ENCODE data around the gene DNAAF6.

The DNAAF6 gene

DNA sequence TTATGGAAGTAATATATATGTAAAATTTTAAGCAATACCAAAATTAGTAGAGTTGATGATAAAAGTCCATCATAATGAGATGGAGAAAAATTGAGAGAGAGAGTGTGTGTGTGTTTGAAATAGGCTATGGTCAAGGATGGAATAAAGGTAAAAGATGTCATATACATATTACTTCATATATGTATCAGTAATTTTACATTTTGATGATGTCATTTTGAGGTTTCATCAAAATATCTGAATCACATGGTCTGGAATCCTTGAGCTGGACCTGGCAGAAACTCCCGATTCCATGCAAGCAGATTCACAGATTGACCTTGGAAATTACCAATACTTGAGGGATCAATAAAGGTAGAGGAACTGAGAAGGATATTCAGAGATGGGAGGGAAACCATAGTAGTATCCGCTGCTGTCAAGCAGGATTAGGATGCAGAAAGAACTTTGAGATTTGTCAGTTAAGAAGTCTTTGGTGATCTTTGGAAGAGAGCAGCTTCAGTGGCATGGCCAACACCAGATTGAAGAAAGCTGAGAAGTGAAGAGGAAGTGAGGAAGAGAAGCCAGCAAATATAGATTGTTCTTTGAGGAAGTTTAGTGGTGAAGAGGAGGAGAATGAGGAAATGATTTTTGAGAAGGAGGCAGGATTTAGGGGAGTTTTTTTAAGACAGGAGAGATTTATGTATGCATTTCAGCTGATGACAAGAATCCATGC, 21.5 kb downstream of the DNAAF6 start:
- no peak overlapping the region for H3K4me3 ChIP-seq (ENCODE audit: low read length)
- TF ChIP-seq, protein P1, sequence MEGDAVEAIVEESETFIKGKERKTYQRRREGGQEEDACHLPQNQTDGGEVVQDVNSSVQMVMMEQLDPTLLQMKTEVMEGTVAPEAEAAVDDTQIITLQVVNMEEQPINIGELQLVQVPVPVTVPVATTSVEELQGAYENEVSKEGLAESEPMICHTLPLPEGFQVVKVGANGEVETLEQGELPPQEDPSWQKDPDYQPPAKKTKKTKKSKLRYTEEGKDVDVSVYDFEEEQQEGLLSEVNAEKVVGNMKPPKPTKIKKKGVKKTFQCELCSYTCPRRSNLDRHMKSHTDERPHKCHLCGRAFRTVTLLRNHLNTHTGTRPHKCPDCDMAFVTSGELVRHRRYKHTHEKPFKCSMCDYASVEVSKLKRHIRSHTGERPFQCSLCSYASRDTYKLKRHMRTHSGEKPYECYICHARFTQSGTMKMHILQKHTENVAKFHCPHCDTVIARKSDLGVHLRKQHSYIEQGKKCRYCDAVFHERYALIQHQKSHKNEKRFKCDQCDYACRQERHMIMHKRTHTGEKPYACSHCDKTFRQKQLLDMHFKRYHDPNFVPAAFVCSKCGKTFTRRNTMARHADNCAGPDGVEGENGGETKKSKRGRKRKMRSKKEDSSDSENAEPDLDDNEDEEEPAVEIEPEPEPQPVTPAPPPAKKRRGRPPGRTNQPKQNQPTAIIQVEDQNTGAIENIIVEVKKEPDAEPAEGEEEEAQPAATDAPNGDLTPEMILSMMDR (conservative IDR thresholded peaks at IDR 0.05; ENCODE audit: low read depth, low read length) = no peak
- no peak for DNase-seq (ENCODE audit: low read depth)

DNA sequence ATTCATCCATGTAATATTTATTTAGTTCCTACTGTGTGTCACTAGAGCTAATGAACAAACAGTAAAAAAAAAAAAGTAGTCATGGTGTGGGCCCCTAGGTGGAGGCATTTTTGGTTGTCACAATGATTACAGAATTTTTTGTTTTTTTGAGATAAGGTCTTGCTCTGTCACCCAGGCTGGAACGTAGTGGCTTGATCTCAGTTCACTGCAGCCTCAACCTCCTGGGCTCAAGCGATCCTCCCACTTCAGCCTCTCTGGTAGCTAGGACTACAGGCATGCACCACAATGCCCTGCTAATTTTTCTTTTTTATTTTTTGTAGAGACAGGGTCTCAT, 22.0 kb downstream of the DNAAF6 start:
- TF ChIP-seq, protein P1 (conservative IDR thresholded peaks at IDR 0.05; ENCODE audit: low read depth, low read length) = no peak
- no peak for DNase-seq (ENCODE audit: low read depth)

DNA sequence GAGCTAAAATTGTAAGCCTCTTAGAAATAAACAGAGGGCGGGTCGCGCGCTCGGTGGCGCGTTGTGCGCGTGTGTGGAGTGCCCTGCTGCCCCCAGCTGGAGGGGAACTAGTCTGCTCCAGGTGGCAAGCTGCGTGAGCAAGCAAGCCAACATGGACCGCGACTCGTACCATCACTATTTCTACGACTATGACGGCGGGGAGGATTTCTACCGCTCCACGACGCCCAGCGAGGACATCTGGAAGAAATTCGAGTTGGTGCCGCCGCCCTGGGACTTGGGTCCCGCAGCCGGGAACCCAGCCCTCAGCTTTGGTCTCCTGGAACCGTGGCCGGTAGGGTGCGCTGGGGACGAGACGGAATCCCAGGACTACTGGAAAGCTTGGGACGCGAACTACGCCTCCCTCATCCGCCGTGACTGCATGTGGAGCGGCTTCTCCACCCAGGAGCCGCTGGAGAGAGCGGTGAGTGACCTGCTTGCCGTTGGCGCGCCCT, 66.1 kb downstream of the DNAAF6 start:
- TF ChIP-seq, protein P1 (conservative IDR thresholded peaks at IDR 0.05; ENCODE audit: low read depth, low read length) = no peak
- H3K4me3 ChIP-seq (ENCODE audit: low read length) = no peak overlapping the region
- no peak for DNase-seq (ENCODE audit: low read depth)

More for the DNA sequence above, 22.0 kb downstream of the DNAAF6 start:
- H3K4me3 ChIP-seq (ENCODE audit: low read length) = no peak overlapping the region

DNA sequence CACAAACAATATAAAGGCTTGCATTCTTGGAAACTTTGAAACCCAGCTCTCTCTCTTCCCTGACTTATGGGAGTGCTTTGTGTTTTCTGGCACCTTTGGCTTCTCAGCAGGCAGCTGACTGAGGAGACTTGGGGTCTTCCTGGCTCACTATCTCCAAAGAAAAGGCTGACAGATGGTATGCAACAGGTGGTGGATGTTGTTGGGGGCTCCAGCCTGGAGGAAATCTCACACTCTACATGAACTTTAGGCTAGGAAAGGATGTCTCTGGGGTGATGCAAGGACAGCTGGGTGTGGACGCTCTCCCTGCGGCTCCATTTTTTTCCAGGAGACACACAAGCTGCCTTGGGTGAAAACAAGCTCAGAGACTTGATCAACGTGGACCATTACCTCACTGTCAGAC, 67.4 kb downstream of the DNAAF6 start:
- no peak overlapping the region for H3K4me3 ChIP-seq (ENCODE audit: low read length)
- DNase-seq (ENCODE audit: low read depth) = no peak
- TF ChIP-seq, protein P1 (conservative IDR thresholded peaks at IDR 0.05; ENCODE audit: low read depth, low read length) = no peak

DNA sequence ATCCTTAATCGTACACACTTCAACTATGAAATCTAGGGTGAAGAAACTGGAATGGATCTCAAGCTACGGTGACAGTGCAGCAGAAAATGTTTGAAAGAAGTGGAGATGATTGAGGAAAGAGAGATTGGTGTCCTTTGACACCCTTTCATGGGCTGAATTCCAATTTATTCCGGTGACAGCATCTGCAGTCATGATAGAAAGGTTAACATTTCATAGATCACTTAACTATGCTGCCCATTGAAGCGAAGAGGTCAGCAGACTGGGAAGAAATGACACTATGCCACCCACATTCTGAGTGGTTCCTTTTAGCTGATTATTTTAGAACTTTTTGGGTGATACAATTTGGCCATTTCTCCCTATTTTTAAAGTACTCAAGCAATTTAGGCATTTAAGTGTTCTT, 82.3 kb downstream of the DNAAF6 start:
- H3K4me3 ChIP-seq (ENCODE audit: low read length) = no peak overlapping the region
- TF ChIP-seq, protein P1 (conservative IDR thresholded peaks at IDR 0.05; ENCODE audit: low read depth, low read length) = no peak
- no peak for DNase-seq (ENCODE audit: low read depth)

DNA sequence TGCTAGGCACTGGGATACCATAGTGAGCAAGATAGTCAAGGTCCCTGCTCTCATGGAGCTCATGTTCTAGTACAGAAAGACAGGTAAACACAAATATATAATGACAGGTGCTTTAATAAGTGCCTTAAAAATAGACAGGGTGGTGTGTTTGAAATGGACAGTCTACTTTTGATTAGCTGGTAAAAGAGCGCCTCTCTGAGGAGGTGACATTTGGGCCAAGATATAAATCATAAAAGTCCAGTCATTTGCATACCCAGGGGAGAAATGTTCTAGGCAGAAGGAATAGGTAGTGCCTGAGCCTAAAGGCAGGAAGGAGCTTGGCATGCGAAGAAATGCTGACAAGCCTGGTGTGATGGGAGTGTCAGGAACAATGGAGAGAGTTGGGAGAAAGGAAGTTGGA, 83.6 kb downstream of the DNAAF6 start:
- no peak overlapping the region for H3K4me3 ChIP-seq (ENCODE audit: low read length)
- DNase-seq (ENCODE audit: low read depth) = no peak
- TF ChIP-seq, protein P1 (conservative IDR thresholded peaks at IDR 0.05; ENCODE audit: low read depth, low read length) = no peak

DNA sequence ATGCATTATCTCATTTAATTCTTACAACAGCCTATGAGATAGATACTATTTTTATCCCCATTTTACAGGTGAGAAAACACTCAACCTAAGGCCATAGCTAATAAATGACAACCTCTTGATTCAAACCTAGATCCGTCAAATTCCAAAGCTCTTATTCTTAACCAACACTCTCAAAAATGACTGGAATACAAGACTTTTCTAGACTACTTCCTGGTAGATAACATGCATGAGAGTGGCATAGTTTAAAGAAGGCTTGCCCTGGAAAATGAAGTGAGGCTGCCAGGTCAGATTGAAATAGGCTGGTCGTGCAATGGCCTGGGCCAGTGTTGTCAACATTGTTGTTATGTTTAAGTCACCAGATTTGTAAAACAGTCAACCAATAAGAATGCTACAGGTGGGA, 86.6 kb downstream of the DNAAF6 start:
- H3K4me3 ChIP-seq (ENCODE audit: low read length) = no peak overlapping the region
- no peak for DNase-seq (ENCODE audit: low read depth)
- TF ChIP-seq, protein P1 (conservative IDR thresholded peaks at IDR 0.05; ENCODE audit: low read depth, low read length) = no peak

All from retinal pigment epithelial cell (primary cell).